GM18505 (cell line): Measurements from ENCODE around the gene PLK1.
"Not testable (repeated sequence)": the region's sequence is repeated elsewhere in the genome, so short reads cannot be mapped to it uniquely, and the experiment has no call there.

Source experiments
- ATAC-seq: cut with Tn5 transposase; IDR thresholded peaks from one replicate; pipeline ENCODE4 v1.9.1; 2021; ENCODE audit not compliant: unreplicated experiment
- POLR2A ChIP-seq: IDR thresholded peaks from 4 replicates; pipeline ENCODE4 v1.6.1; 2011; ENCODE audit warnings: borderline replicate concordance; ENCODE audit not compliant: insufficient read depth, insufficient read length; ENCODE audit errors: extremely low read depth

Gene PLK1

GRCh38 chr16:23709536-23709935 lies 30.8 kb downstream of the PLK1 start:
- TF ChIP-seq POLR2A: no peak
- ATAC-seq: no peak

DNA sequence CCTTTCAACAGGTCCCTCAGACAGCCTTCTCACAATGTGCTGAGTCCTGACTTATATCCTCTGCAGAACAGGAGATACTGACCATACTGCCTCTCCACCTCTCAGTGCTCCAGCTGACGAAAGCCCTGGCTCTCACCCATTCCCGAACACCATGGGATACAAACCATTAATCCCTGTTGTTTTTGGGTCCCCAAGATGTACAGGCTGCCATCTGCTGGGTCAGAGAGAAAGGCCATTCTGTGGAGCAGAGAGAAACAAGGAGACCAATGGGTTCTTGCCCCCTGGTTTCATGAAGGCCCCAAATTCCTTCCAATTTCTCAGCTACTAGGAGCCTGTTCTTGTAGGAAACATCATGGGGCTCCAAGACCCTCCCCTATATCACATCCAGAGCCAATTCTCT lies 31.3 kb downstream of the PLK1 start:
- ATAC-seq: no peak
- no peak for TF ChIP-seq POLR2A

DNA sequence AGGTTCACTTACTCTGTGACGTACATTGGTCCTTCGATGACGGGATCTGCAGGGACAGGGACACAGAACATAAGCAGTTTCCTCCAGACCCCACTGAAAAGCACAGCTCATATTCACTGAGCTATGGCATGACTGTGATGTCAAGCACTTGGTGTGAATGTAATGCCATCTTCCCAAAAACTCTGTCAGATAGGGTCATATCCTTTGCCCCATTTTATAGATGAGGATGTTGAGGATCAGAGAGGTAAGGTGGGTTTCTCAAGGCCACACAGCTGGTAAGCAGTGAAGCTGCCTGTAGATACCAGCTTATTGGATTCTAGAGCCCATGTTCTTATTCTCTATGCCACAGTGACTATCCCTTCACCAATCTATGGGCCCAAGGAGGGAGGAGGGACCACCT lies 31.8 kb downstream of the PLK1 start:
- no peak for ATAC-seq
- TF ChIP-seq POLR2A: no peak

- TF ChIP-seq POLR2A: no peak
- no peak for ATAC-seq
Observed at GRCh38 chr16:23711785-23712184, 33.1 kb downstream of the PLK1 start.

GRCh38 chr16:23712976-23713375 lies 34.3 kb downstream of the PLK1 start, which contains the start of gene ERN2:
TSS of gene ERN2 (minus strand) at chr16:23713222. CDS start at chr16:23713187, 35 bp downstream.
- no peak for TF ChIP-seq POLR2A
- ATAC-seq: no peak

DNA sequence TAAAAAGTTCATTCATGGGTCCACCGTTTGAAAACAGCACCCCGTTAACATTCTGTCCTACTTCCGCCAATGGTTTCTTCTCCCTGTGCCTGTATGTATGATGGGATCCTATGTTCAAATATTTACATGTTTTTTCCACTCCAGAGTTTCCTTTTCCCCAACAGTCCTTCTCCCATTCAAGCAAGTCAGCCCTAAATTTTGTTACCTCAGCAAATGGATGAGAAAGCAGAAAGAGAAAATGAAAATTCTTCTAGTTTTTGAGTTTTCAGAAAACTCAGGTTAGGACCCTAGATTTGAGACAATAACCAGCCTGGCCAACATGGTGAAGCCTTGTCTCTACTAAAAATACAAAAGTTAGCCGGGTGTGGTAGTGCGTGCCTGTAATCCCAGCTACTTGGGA lies 37.8 kb downstream of the PLK1 start:
- no peak for TF ChIP-seq POLR2A
- no peak for ATAC-seq

DNA sequence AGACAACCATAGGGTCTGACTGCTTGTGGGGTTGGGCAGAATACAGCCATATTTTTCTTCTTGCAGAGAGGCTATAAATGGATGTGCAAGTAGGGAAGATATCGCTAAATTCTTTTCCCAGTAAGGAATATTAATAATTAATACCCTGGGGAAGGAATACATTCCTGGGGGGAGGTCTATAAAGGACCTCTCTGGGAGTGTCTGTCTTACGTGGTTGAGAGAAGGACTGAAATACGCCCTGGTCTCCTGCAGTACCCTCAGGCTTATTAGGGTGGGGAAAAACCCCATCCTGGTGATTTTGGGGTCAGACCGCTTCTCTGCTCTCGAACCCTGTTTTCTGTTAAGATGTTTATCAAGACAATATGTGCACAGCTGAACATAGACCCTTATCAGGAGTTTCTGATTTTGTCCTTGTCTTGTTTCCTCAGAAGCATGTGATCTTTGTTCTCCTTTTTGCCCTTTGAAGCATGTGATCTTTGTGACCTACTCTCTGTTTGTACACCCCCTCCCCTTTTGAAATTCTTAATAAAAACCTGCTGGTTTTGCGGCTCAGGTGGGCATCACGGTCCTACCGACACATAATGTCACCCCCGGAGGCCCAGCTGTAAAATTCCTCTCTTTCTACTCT lies 44.0 kb downstream of the PLK1 start:
- ATAC-seq: not testable (repeated sequence)

GRCh38 chr16:23724096-23724784 lies 45.6 kb downstream of the PLK1 start:
- ATAC-seq: no peak
- no peak for TF ChIP-seq POLR2A

GRCh38 chr16:23724785-23725131 lies 46.1 kb downstream of the PLK1 start:
- no peak for ATAC-seq
- no peak for TF ChIP-seq POLR2A

GRCh38 chr16:23726710-23727109 lies 48.0 kb downstream of the PLK1 start:
- no peak for TF ChIP-seq POLR2A
- ATAC-seq: no peak

- TF ChIP-seq POLR2A: no peak
- ATAC-seq: no peak
Observed at GRCh38 chr16:23728112-23728477, 49.4 kb downstream of the PLK1 start.

DNA sequence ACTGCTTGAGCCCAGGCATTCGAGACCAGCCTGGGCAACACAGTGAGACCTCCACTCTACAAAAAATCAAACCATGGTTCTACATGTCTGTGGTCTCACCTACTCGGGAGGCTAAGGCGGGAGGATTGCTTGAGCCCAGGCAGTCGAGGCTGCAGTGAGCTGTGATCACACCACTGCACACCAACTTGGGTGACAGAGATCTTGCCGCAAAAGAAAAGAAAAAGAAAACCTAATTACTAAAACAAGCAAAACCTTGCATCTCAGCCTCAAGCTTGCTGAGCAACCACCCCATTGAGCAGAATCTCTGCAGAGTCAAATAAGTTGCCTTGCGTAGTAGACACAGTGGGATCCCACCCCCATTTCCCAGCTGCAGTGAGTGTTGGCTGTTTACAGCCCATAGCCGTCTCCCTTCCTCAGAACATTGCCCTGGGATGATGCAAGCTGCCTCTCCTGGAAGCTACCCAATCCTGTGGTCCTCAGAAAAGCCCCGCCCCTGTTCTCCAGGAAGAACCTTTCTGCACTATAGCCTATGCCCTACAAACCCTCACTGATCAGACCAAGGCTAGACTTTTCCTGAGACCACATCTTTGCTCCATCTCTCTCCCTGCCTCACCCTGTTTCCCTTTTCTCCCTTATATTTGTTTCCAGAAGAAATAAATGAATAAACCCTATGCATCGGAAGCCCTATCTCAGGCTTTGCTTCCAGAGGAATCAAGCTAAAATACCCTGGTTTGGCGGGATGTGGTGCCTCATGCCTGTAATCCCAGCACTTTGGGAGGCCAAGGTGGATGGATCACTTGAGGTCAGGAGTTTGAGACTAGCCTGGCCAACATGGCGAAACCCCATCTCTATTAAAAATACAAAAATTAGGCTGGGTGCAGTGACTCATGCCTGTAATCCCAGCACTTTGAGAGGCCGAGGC lies 51.1 kb downstream of the PLK1 start:
- TF ChIP-seq POLR2A: no peak
- no peak for ATAC-seq

- ATAC-seq: no peak
Observed at GRCh38 chr16:23734176-23734893, 55.6 kb downstream of the PLK1 start.

DNA sequence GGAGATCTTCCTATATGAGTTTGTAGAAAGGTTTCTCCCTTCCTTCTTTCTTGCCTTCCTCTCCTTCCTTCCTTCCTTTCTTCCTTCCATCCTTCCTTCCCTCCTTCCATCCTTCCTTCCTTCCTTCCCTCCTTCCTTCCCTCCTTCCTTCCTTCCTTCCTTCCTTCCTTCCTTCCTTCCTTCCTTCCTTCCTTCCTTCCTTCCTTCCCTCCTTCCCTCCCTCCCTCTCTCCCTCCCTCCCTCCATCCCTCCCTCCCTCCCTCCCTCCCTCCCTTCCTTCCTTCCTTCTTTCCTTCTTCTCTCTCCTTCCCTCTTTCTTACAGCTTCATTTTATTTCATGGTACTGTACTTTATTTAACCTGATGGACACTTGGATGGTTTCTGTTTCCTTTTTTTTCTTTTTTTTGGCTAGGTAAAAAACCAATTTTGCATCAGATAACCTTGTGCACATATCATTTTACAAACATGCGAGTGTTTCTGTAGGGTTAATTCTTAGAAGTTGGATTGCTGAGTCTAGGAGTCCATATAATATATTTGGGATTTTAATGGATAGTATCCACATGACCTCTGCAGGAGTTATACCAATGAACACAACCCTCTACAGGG lies 58.8 kb downstream of the PLK1 start:
- ATAC-seq: not testable (repeated sequence)

More at GRCh38 chr16:23734176-23734893, 55.6 kb downstream of the PLK1 start:
- TF ChIP-seq POLR2A: no peak

DNA sequence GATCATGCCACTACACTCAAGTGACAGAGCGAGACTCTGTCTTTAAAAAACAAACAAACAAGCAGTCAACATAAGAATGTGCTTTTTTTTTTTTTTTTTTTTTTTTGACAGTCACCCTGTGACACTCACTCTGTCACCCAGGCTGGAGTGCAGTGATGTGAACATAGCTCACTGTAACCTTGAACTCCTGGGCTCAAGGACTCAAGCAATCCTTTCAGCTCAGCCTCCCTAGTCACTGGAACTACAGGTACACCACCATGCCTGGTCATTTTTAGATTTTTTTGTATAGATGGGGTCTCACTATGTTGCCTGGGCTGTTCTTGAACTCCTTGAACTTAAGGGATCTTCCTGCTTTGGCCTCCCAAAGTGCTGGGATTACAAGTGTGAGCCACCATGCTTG lies 60.8 kb downstream of the PLK1 start:
- TF ChIP-seq POLR2A: no peak
- ATAC-seq: no peak
